HepG2 (cell line): ENCODE measurements around the gene TMEM135. TPM values are rescaled to one million over a fixed set of nuclear protein-coding genes. Genes with fewer than 3 reads are reported as not detected.

ENCODE experiments used
- ARID5B ChIP-seq: IDR thresholded peaks from 2 replicates; pipeline ENCODE4 v1.4.0; 2020; ENCODE audit warnings: mild to moderate bottlenecking, missing genetic modification reagents
- FOXP1 ChIP-seq, 2 experiments: fragments of 450-650 bp in 1 of 2; IDR thresholded peaks; 2 replicates each; pipeline ENCODE4 v1.6.1; 2017 to 2018; ENCODE audit warnings: antibody characterized with exemption in 1 of 2
- HOXD1 ChIP-seq: sonication (generic); formaldehyde crosslinking; IDR thresholded peaks from 2 replicates; pipeline ENCODE4 v1.5.0; 2020; ENCODE audit warnings: missing genetic modification reagents
- KDM6A ChIP-seq: IDR thresholded peaks from 2 replicates; pipeline ENCODE4 v1.6.1; 2016; ENCODE audit warnings: low read depth
- NFYC ChIP-seq: IDR thresholded peaks from 2 replicates; pipeline ENCODE4 v1.6.1; 2016; ENCODE audit warnings: missing genetic modification reagents, missing compliant biosample characterization
- ONECUT2 ChIP-seq: sonication (generic); formaldehyde crosslinking; IDR thresholded peaks from 2 replicates; pipeline ENCODE4 v1.4.0; 2020; ENCODE audit warnings: missing genetic modification reagents
- SMARCE1 ChIP-seq: fragments of 450-650 bp; IDR thresholded peaks from 2 replicates; pipeline ENCODE4 v1.6.1; 2017; ENCODE audit warnings: borderline replicate concordance
- SRF ChIP-seq: IDR thresholded peaks from 2 replicates; pipeline ENCODE4 v1.6.1; 2011; ENCODE audit warnings: mild to moderate bottlenecking, low read depth, low read length, moderate library complexity
- ZBTB39 ChIP-seq: sonication (generic); formaldehyde crosslinking; IDR thresholded peaks from 2 replicates; pipeline ENCODE4 v1.5.0; 2020; ENCODE audit warnings: missing genetic modification reagents
- ZMAT3 ChIP-seq: sonication (generic); formaldehyde crosslinking; conservative IDR thresholded peaks from 2 replicates; pipeline ENCODE4 v1.7.0; 2021; ENCODE audit warnings: missing genetic modification reagents
- ZNF281 ChIP-seq: sonication (generic); formaldehyde crosslinking; IDR thresholded peaks from 2 replicates; pipeline ENCODE4 v1.4.0; 2020; ENCODE audit warnings: missing genetic modification reagents, borderline replicate concordance
- ZNF34 ChIP-seq: sonication (generic); formaldehyde crosslinking; IDR thresholded peaks from 2 replicates; pipeline ENCODE4 v1.4.0; 2020; ENCODE audit warnings: mild to moderate bottlenecking, missing genetic modification reagents, borderline replicate concordance
- ZNF503 ChIP-seq: sonication (generic); formaldehyde crosslinking; IDR thresholded peaks from 2 replicates; pipeline ENCODE4 v1.4.0; 2020; ENCODE audit warnings: missing genetic modification reagents
- ZNF549 ChIP-seq: sonication (generic); formaldehyde crosslinking; IDR thresholded peaks from 2 replicates; pipeline ENCODE4 v1.5.0; 2020; ENCODE audit warnings: missing genetic modification reagents
- ZNF576 ChIP-seq: sonication (generic); formaldehyde crosslinking; IDR thresholded peaks from 2 replicates; pipeline ENCODE4 v1.4.0; 2020; ENCODE audit warnings: mild to moderate bottlenecking, missing genetic modification reagents
- ZNF577 ChIP-seq: sonication (generic); formaldehyde crosslinking; IDR thresholded peaks from 2 replicates; pipeline ENCODE4 v1.4.0; 2020; ENCODE audit warnings: mild to moderate bottlenecking, low read depth, missing genetic modification reagents, borderline replicate concordance
- ZNF83 ChIP-seq: sonication (generic); formaldehyde crosslinking; IDR thresholded peaks from 2 replicates; pipeline ENCODE4 v1.4.0; 2020; ENCODE audit warnings: missing genetic modification reagents, mild to moderate bottlenecking, borderline replicate concordance
- polyA plus RNA-seq, 8 experiments: library from polyadenylated mRNA; depleted of rRNA in 3 of 8; stranded (reverse) in 7 of 8; unstranded in 1 of 8; fragments of >200 nt; fragmentation: Illumina TruSeq in 4 of 8; extraction: Trizol in 4 of 8; gene quantifications; 2 replicates each; pipeline versions ENCODE4 v1.2.1 to v1.2.3, GENCODE V29; 2011 to 2016; ENCODE audit warnings: low read depth in 4 of 8, missing spikeins in 1 of 8, mixed read lengths in 1 of 8; ENCODE audit not compliant: insufficient read depth in 1 of 8
- total RNA-seq, 5 experiments: library from RNA; depleted of rRNA; stranded (reverse); fragments of >200 nt; fragmentation: Illumina TruSeq; extraction: Trizol; gene quantifications; 2 replicates each; pipeline ENCODE4 v1.2.3, GENCODE V29; 2016; ENCODE audit warnings: low read depth in 1 of 5

Gene TMEM135
- total and polyA plus RNA-seq, 2 of the 13 experiments (the other 11 are each of a cell fraction or from before 2014, with no cell fraction given) = 36.6 to 88.9 TPM

- peak; percentile 71 for TF ChIP-seq ZNF503 (CRISPR knock-in tag)
- TF ChIP-seq ZNF576 (CRISPR knock-in tag) = no peak
- TF ChIP-seq SRF = no peak
- peak; percentile 90 for TF ChIP-seq ARID5B (CRISPR knock-in tag)
- TF ChIP-seq ZNF281 (CRISPR knock-in tag) = peak; percentile 46; the same call in 1 of the 2 replicates
- peak; percentile 39; the same call in 1 of the 2 replicates for TF ChIP-seq ONECUT2 (CRISPR knock-in tag)
- no peak for TF ChIP-seq ZMAT3
- TF ChIP-seq ZBTB39 (CRISPR knock-in tag) = no peak
- 0 out of 2 replicates have a peak, but pooled peaks have one; percentile 7 for TF ChIP-seq FOXP1 (IDR thresholded peaks at IDR 0.05)
- peak; percentile 89 for TF ChIP-seq FOXP1 (CRISPR knock-in tag; IDR thresholded peaks at IDR 0.05)
- no peak for TF ChIP-seq ZNF34 (CRISPR knock-in tag)
- TF ChIP-seq ZNF549 (CRISPR knock-in tag) = no peak
- TF ChIP-seq ZNF83 = no peak
- no peak for TF ChIP-seq SMARCE1
- no peak for TF ChIP-seq ZNF577
- TF ChIP-seq NFYC (CRISPR knock-in tag) = peak; percentile 24; the same call in 1 of the 2 replicates
- TF ChIP-seq HOXD1 (CRISPR knock-in tag) = peak; percentile 33; the same call in 1 of the 2 replicates
- peak; percentile 74 for TF ChIP-seq KDM6A
Measured at GRCh38 chr11:86999859-87000753, 37.6 kb upstream of the TMEM135 start (continued).
